HG02970 (cell line): ENCODE measurements around the gene TRIM9.

Experiments used
- ATAC-seq: cut with Tn5 transposase; IDR thresholded peaks from one replicate; pipeline ENCODE4 v1.9.1; 2021; ENCODE audit warnings: mild to moderate bottlenecking, moderate library complexity, moderate number of reproducible peaks; ENCODE audit not compliant: unreplicated experiment, low FRiP score

The TRIM9 gene

DNA sequence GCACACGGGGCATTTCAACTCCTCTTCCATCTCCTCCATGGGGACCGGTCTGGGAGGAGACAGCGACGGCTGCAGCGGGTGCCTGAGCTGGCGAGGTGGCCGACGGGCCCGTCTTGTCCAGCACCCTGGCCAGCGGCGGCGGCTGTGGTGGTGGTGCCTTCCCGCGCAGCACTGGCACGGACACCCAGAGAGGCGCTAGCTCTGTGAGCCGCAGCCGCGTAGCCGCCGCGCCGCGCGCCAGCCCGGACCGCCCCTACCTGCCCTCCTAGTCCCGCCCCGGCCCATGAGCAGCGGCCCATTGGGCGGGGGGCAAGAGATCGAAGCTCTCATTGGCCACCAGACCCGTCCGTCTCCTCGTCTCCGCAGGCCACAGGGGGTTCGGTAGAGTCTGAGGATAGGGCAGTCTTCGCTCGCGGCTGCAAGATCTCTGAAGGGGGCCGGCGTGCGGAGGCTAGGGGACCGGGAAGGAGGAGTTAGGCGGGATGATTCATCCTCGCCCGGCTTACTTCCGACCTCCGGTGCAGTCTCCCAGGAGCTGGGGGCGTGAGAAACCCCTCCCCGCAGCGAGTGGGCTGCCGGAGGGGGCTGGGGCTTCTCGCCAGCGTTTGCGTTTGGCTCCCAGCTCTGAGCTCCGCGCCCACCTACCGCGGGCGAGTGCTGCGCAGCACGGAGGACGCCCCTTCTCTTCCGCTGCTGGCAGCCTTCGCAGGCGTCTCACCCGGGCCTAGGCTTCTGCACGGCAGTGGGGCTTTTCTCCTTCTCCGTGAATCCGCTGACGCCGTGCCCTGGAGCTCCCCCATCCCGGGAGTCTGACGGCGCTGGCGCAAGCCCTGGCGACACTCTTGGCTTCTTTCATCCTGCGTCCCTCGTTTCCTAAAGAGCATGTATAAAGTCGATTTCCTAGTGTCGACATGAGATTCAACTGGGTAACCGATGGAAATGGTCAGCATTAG lies at the start of gene TRIM9:
Gene TRIM9, minus strand, starts transcription at position 205 of the 953 bp plus-strand sequence. Its CDS starts 166 bp downstream, at position 39.
- ATAC-seq = peak; percentile 97

DNA sequence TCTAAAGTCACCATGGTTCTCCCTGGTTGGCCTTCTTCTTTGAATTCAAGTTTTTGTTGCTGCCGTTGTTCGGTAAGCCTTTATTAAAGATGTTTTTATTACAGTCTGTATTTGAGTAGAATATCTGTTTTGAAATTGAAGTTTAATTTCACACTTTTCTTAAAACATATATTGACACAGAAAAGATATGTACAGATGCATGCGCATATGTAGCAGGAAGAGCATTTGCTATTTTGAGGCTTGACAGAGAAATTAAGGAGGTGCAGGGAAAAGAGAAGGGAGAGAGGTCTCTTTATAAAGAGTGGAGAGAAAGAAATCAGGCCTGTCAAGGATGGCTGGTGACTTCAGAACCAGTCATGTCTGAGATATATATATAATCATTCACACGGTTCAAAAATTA lies 46.0 kb upstream of the TRIM9 start:
- no peak for ATAC-seq

DNA sequence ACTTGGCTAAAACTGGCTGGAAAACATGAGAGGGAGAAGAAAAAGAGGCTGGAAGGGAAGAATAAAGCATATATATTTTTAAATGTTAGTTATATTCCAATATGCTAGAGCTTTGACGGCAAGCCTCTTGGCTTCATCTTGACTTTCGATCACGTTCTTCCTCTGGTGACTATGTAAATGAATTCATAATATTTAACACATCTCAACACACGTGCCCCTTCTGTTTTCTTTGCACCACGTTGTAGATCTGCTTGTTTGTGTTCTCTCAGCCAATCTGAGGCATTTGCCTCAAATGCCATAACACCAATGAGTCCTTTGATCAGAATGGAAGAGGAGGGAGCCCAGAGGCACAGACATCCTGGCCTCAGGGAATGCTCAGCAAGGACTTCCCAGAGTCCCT lies 45.4 kb upstream of the TRIM9 start:
- ATAC-seq = no peak

DNA sequence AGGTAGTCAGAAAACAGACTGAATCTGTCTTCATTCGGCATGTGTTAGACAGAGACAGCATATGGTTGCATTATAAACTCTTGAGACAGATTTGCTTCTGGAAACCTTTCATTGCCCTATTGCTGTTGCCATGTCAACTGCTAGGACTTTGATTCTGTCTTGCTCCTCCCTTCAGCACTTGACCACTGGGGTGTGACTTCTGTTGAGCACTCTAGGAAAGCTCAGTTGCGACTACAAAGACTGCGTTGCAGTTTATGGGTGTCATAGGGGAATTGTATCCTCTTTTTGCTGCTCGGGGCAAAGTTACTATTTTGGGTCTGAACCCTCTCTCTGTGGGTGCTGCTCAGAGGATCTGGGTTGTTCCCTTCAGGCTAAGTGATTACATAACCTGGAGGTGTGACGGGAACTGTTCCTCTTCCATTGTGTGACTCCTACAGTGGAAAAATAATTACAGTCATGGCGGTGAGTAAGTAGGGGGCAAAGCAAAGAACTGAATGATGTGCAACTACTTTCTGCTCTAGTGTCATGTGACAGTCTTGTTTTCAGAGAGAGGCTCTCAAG lies 44.3 kb upstream of the TRIM9 start:
- no peak for ATAC-seq

DNA sequence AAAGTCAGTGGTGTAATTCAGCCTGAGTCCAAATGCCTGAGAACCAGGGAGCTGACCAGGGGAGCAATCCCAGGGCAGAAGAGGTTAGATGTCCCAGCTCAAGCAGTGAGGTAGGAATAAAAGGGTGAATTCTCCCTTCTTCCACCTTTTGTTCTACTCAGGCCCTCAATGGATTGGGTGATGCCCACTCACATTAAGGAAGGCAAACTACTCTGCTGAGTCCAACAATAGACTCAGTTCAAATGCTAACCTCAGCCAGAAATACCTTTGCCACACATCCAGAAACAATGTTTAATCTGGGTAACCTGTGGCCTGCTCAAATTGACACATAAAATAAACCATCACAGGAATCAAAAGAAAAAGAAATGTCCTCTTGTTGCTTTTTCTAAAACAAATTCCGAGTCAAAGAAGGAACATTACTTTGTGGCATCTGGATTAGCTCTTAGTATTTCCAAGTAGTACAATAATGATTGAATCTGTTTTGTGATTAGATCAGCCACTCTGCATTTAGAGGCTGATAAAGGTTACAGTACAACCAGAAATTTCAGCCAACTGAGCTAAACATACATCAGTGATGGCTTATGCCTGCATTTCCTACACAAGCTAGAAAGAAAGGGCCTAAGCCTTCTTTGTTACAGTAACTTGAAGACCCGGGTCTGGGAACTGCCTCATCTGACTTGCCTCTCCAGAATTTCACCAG lies 43.6 kb upstream of the TRIM9 start:
- no peak for ATAC-seq

DNA sequence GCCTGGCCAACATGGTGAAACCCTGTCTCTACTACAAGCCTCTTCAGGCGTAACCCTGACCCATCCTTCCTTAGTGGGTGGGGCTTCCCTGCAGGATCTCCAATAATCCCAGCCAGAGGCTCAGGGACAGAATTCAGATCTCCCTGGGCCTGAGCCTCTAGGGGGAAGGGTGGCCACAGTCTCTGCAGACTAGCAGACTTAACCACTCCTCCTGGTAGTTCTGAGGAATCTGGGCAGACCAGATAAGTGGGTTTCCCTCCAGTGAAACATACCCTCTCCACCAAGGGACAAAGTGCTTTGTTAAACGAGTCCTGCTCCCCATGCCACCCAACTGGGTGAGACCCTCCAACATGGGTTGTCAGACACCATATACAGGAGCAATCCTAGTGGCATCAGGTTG lies 36.6 kb upstream of the TRIM9 start:
- no peak for ATAC-seq

DNA sequence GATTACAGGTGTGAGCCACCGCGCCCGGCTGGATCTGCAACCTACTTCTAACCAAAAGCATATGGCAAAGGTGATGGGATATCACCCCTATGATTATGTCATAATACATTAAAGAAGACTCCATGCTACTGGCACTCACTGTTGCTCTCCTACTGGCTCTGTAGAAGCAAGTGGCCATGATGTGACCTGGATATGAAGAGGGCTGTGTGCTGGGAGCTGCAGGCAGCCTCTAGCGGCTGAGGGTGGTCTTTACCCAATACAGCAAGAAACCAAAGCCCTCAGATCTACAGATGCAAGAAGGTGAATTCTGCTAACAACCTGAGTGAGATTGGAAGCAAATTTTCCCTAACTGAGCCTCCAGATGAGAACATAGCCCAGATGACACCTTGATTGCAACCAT lies 34.2 kb upstream of the TRIM9 start:
- ATAC-seq = no peak

DNA sequence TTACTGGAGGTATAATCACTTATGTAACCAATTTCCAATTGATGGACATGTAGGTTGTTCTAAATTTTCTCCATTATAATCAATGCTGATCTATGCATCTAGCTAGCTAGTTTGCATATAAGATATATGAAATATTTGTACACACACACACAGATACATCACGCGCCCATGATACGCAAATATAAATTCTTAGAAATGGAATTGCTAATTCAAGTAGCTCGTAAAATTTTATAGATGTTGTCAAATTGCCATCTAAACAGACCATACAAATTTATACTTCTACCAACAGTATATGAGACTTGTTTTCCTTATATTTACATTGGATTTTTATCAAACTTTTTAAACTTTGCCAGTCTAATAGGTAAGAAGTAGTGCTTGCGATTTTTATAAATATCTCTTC lies 29.1 kb upstream of the TRIM9 start:
- ATAC-seq = no peak

DNA sequence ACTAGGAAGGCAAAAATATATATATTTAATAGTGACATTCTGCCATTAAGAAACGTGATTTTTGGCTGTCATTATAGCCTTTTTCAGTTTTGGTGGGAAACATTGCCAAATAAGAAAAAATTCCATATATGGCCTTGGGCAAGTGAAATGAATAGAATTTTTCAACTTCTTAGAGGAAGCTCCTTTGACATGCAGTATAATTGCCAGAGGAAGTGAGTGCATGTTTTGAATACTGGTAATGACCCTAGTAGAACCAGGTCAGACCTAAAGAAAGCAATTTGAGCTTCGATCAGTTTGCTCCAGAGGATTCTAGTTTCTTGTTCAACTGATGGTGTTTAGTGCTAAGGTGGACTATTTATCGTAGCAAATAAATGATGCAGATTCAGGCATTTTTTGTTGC lies 26.2 kb upstream of the TRIM9 start:
- ATAC-seq = no peak

DNA sequence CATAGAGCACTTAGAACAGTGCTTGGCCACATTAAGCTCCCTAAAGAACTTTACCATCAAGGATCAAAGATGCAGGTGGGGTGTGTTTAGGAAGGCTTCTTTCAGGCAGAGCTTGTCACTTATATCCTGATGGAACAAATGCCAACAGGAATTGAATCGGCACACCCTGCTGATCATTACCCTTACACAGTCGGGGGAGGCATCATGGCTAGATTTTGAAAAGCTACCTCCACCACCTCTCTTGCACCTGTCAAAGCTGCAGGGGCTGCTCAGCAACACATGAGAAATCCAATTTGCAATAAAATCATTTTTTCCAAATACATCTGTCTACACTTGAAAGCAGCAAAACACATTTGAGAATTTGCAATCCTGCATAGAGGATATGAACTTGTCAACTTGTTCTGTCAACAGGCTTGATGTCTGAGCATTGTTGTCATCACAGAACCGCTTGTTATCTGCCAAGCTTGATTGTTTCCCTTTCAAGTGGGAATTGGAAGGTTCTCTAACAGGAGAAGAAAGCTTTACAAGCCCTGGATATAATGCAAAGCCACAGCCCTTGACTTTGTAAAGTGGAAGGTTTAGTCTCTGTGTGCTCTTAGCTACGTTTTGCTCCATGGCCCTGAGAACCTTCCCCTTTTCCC lies 24.6 kb upstream of the TRIM9 start:
- no peak for ATAC-seq

DNA sequence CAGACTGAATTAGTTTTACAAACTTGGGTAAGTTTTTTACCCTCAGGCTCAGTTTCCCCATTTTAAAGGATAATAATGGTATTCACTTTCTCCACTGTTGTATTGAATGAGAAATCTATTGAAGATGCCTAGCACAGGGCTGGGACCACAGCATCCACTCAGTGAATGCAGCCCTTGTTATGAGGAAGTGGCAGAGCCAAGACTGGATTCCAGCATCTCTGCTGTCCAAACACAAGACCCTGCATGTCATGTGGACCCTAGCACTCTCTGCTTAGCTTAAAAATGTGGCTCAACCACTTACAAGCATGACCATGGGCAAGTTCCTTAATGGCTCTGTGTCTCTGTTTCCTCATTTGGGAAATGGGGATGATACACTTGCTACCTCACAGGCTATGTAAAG lies 24.1 kb upstream of the TRIM9 start:
- no peak for ATAC-seq

DNA sequence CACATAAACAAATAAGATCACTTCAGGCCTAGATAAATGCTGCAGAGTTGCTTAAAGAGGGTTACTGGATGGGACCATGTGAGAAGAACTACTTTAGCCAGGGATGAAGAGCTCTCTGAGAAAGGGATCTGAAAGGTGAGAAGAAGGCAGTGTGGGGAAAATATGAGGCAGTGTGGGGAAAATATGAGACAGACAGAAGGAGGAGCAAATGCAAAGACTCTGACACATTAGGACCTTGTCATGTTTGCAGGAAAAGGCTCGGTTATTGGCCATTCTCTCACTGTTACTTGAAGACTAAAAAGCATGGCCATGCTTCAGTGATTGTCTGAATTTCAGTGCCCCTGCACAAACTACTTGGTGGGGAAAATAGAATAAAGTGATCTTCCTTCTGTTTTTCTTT lies 22.7 kb upstream of the TRIM9 start:
- no peak for ATAC-seq

DNA sequence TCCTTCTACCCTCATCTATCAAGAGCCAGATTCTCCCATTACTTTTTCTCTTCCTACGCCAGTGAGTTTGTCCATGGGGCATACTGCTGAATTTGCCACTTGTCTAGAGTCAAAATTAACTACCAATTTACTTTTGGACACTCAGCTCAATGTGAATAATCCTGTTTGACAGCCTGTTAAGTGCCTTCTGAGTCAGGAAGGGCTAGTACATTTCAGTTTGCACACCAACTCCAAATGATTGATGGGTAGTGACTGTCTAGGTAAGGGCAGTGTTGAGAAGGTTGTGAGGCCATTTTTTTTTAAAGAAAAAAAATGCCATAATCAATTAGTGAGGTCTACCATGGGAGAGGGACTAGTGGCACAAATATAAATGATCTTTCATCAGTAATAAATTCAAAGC lies 21.8 kb upstream of the TRIM9 start:
- ATAC-seq = no peak

DNA sequence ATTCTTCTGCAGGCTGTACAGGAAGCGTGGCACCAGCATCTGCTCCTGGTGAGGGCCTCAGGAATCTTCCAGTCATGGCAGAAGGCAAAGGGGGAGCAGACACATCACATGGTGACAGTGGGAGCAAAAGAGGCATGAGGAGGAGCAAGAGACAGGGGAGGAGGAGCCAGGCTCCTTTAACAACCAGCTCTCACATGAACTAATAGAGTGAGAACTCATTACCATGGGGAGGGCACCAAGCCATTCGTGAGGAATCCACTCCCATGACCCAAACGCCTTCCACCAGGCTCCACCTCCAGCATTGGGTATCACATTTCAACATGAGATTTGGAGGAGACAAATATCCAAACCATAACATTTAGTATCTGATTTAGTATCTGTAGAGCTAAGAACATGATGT lies 14.7 kb upstream of the TRIM9 start:
- no peak for ATAC-seq

DNA sequence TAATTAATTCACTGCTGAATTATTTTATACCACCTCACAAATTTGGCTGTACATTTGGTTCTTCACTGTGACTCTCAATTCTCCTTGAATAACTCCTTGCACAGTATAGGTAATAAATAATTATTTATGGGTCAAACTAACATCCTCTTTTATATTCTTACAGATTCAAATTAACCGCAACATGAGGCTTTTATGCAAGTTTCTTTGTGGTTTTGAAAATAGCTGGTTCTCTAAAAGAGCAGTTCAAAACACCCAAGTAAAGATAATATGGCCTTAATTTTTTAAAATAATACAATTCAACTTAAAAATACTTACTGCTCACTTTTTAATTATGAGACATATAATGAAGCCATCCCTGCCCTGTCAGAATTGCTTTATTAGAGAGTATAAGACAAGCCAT lies 12.9 kb upstream of the TRIM9 start:
- no peak for ATAC-seq

DNA sequence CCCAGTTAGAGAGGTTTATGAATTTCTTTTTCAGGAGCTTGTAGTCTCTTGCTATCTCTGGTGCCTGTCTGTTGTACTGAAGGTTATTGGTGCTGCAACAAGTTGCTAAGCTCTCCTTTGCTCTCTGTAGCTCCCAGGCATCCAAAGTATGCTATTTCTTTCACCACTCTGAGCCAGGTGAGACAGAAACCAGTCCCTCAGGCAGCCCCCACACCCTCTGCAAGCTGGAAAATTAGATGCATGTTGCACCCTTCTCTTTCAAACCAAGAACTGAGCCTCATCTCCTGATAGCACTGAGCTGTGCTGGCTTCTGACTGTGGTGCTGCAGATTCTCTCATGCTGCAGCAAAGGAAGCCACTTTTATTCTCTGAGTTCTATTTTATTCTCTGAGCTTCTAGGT lies 9.6 kb upstream of the TRIM9 start:
- no peak for ATAC-seq

DNA sequence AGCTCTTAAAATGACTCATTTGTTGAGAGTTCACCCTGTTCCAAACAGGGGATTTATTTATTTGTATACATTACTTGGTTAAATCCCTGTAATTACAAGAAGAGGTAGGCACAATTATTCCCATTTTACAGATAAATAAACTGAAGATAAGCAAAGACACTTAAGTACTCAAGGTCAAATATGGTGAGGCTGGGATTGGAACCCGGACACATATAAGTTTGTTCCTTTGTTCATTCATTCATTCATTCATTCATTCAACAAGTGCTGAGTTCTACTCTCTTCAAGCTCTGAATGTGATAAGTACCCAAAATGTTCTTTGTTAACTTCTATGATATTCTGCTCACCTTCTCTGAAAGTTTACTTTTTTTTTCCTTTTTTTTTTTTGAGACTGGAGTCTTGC lies 2.4 kb upstream of the TRIM9 start:
- ATAC-seq = no peak

DNA sequence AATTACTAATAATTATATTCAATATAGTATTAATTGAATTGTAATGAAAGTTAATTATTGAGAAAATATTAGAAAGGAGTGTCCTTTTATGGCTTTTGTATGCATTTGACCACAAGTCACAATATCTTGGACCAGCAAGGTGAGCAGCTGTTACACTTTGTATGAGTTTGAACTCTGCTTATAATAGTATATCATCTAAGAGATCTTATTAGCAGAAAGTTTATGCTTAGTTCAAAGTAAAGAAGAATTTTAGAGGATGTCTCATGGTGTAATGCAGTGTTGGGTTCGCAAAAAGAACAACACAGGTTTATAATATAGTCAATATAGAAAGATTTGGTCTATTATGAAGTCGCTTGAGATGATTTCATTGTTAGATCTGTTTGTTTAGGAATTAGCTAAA lies 2.0 kb upstream of the TRIM9 start:
- no peak for ATAC-seq

DNA sequence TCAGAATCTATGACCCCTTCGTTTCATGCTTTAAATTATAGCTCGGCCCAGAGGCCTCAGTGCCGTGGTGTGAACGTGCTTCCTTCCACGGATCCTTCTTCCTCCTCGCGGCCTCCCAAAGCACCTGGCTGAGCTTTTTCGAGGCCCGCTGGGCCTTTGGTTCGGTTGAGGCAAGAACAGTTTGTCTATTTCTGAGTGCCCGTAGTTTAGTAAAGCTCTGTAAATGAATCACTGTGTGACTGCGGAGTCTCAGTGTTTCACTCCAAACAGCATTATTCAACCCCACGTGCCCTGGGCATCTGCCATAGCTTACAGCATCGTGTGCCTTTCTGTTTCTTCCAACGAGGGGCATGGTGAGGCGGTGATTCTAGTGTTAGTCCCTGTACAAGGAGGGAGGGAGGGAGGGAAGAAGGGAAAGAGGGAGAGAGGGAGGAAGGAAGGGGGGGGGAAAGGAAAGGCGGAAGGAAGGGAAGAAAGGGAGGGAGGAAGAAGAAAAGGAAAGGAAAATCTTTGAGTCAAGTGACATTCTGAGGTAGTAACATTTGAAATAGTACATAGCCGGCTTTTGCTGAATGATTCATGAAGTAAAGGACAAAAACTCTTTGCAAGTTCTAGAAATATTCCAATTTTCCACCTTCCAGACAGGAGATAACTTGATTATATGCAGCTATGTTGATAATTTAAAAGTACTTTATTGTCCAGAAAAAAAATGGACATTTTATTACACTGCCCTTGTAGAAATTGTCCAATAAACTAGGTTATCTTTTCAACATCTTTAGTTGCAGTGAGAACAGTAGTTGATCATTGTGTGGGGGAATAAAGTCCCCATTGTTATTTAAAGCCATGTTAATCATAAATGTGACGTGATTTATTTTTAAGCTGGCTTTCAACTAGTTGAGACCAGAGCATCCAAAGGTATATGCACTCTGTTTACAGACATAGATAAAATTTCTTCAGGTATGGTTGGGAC lies 1.2 kb upstream of the TRIM9 start:
- ATAC-seq = no peak

DNA sequence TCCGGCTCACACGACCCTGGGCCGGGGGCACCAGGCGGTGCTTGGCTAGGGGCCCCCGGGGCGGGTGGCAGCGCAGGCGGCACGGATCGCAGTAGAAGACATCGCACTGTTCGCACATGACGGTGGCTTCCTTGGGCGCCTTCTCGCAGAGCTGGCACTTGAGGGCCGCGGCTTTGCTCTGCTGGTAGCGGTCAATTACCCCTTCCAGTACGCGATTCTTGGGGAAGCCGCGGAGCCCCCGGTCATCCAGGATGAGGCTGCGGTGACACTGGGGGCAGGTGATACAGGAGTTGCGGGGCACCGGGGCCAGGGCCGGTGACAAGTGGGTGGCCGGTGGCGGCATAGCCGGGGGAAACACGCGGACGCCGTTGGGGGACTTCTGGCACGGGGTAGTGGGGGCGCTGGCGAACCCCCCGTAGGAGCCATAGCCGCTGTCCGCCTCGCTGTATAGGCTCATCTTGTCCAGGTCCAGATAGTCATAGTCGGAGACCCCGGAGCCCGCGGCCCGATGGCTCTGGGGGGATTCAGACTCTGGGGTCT lies 553 bp downstream of the TRIM9 start:
- no peak for ATAC-seq
